HG03558 (cell line): ENCODE measurements around the gene POU2AF1.

Experiments used
- ATAC-seq: cut with Tn5 transposase; IDR thresholded peaks from one replicate; pipeline ENCODE4 v1.9.1; 2021; ENCODE audit warnings: moderate number of reproducible peaks; ENCODE audit not compliant: unreplicated experiment; ENCODE audit errors: extremely low read depth

POU2AF1 gene

GRCh38 chr11:111378861-111379601, at the start of gene POU2AF1:
Gene POU2AF1 (minus strand): TSS chr11:111379275. CDS start chr11:111379177, 98 bp downstream.
- ATAC-seq: peak; percentile 40

- ATAC-seq: no peak
These were observed 49.2 kb upstream of the POU2AF1 start for GRCh38 chr11:111428113-111428876.

GRCh38 chr11:111427471-111427912, 48.4 kb upstream of the POU2AF1 start:
- ATAC-seq: no peak

- ATAC-seq: no peak
These were observed 47.5 kb upstream of the POU2AF1 start for GRCh38 chr11:111426617-111427016.

- no peak for ATAC-seq
These were observed 44.2 kb upstream of the POU2AF1 start for GRCh38 chr11:111423250-111423615.

- peak; percentile 59 for ATAC-seq
These were observed 43.6 kb upstream of the POU2AF1 start for GRCh38 chr11:111422494-111423249.

- no peak for ATAC-seq
These were observed 42.2 kb upstream of the POU2AF1 start for GRCh38 chr11:111421251-111421650.

- ATAC-seq: no peak
These were observed 40.7 kb upstream of the POU2AF1 start for GRCh38 chr11:111419641-111420327.

- no peak for ATAC-seq
These were observed 40.1 kb upstream of the POU2AF1 start for GRCh38 chr11:111419181-111419580.

- no peak for ATAC-seq
These were observed 39.3 kb upstream of the POU2AF1 start for GRCh38 chr11:111418436-111418787.

- ATAC-seq: no peak
These were observed 38.8 kb upstream of the POU2AF1 start for GRCh38 chr11:111417766-111418435.

- peak; percentile 40 for ATAC-seq
These were observed 38.1 kb upstream of the POU2AF1 start for GRCh38 chr11:111417011-111417765.

GRCh38 chr11:111416231-111416960, 37.3 kb upstream of the POU2AF1 start:
- no peak for ATAC-seq

GRCh38 chr11:111414936-111415335, 35.9 kb upstream of the POU2AF1 start:
- ATAC-seq: no peak

- no peak for ATAC-seq
These were observed 35.3 kb upstream of the POU2AF1 start for GRCh38 chr11:111414267-111414931.

GRCh38 chr11:111413849-111414248, 34.8 kb upstream of the POU2AF1 start:
- no peak for ATAC-seq

- ATAC-seq: no peak
These were observed 33.2 kb upstream of the POU2AF1 start for GRCh38 chr11:111412293-111412692.

GRCh38 chr11:111411456-111411855, 32.4 kb upstream of the POU2AF1 start:
- ATAC-seq: no peak
